NT2/D1 (cell line): ENCODE measurements around the gene ROCK2.

ENCODE experiments used
- SUZ12 ChIP-seq: IDR thresholded peaks from 2 replicates; pipeline ENCODE4 v1.6.1; 2011; ENCODE audit not compliant: insufficient read length, insufficient read depth; ENCODE audit errors: extremely low read depth
- YY1 ChIP-seq: IDR thresholded peaks from 2 replicates; pipeline ENCODE4 v1.6.1; 2011; ENCODE audit not compliant: insufficient read length, insufficient read depth

- TF ChIP-seq YY1 (no peak), SUZ12 (no peak)
Observed at GRCh38 chr2:11376071-11376470, 31.6 kb upstream of the ROCK2 start.
